ENCODE results near the gene EFNB1.

The EFNB1 gene

GRCh38 chrX:68844581-68844980, 15.8 kb downstream of the EFNB1 start:
- no peak for DNase-seq

GRCh38 chrX:68846536-68846935, 17.7 kb downstream of the EFNB1 start:
- no peak for DNase-seq

- DNase-seq: no peak
Observed at GRCh38 chrX:68847172-68847571, 18.4 kb downstream of the EFNB1 start.

- DNase-seq: no peak
Observed at GRCh38 chrX:68848189-68848940, 19.5 kb downstream of the EFNB1 start.

- DNase-seq: no peak
Observed at GRCh38 chrX:68851082-68851481, 22.3 kb downstream of the EFNB1 start.

- DNase-seq: no peak
Observed at GRCh38 chrX:68852046-68852445, 23.2 kb downstream of the EFNB1 start.

GRCh38 chrX:68853665-68854251, 24.9 kb downstream of the EFNB1 start:
- DNase-seq: no peak

- no peak for DNase-seq
Observed at GRCh38 chrX:68865300-68865699, 36.5 kb downstream of the EFNB1 start.

- DNase-seq: no peak
Observed at GRCh38 chrX:68865926-68866325, 37.1 kb downstream of the EFNB1 start.

- DNase-seq: no peak
Observed at GRCh38 chrX:68867458-68868112, 38.8 kb downstream of the EFNB1 start.

- DNase-seq: no peak
Observed at GRCh38 chrX:68868316-68868715, 39.5 kb downstream of the EFNB1 start.

- no peak for DNase-seq
Observed at GRCh38 chrX:68868902-68869800, 40.3 kb downstream of the EFNB1 start.

- no peak for DNase-seq
Observed at GRCh38 chrX:68870357-68870756, 41.5 kb downstream of the EFNB1 start.

- no peak for DNase-seq
Observed at GRCh38 chrX:68872171-68872570, 43.4 kb downstream of the EFNB1 start.

- no peak for DNase-seq
Observed at GRCh38 chrX:68874076-68874475, 45.3 kb downstream of the EFNB1 start.

- DNase-seq: no peak
Observed at GRCh38 chrX:68876731-68877130, 47.9 kb downstream of the EFNB1 start.

- no peak for DNase-seq
Observed at GRCh38 chrX:68877606-68878005, 48.8 kb downstream of the EFNB1 start.

- DNase-seq: no peak
Observed at GRCh38 chrX:68878977-68879645, 50.3 kb downstream of the EFNB1 start.

- DNase-seq: no peak
Observed at GRCh38 chrX:68880846-68881552, 52.2 kb downstream of the EFNB1 start.

GRCh38 chrX:68881911-68882310, 53.1 kb downstream of the EFNB1 start:
- no peak for DNase-seq

- no peak for DNase-seq
Observed at GRCh38 chrX:68883800-68884199, 55.0 kb downstream of the EFNB1 start.

- no peak for DNase-seq
Observed at GRCh38 chrX:68889249-68889648, 60.4 kb downstream of the EFNB1 start.

All from cortex of kidney (tissue), 1 donor.